ENCODE data around the gene ASAP3. TPM values are rescaled to one million over a fixed set of nuclear protein-coding genes. Genes with fewer than 3 reads are reported as not detected.

ASAP3 gene
- total RNA-seq, 1 donor from 2014 or later = 65.7 TPM

- H3K4me3 Mint-ChIP-seq = no peak overlapping the region
- peaks cover 23% of the 10 kb centered on the region for H3K4me1 Mint-ChIP-seq (ENCODE audit: unreplicated experiment)
- no peaks in the 10 kb centered on the region for H3K9me3 Mint-ChIP-seq
- no peak for TF ChIP-seq CTCF (conservative IDR thresholded peaks at IDR 0.05)
- DNase-seq (ENCODE audit: extremely low spot score, unreplicated experiment) = no peak
- no peaks in the 10 kb centered on the region for H3K27me3 Mint-ChIP-seq
- H3K36me3 Mint-ChIP-seq = peaks cover 5% of the 10 kb centered on the region
- H3K27ac Mint-ChIP-seq = peak overlapping the region; percentile 34
Observed at GRCh38 chr1:23472351-23473036, 11.5 kb downstream of the ASAP3 start.

GRCh38 chr1:23471473-23472075 is 12.4 kb downstream of the ASAP3 start:
- Mint-ChIP-seq H3K27me3 (no peaks in the 10 kb centered on the region), H3K9me3 (no peaks in the 10 kb centered on the region), H3K36me3 (peaks cover 7% of the 10 kb centered on the region), H3K27ac (peak overlapping the region; percentile 34), H3K4me1 (ENCODE audit: unreplicated experiment) (peaks cover 23% of the 10 kb centered on the region), H3K4me3 (no peak overlapping the region)
- no peak for TF ChIP-seq CTCF (conservative IDR thresholded peaks at IDR 0.05)
- no peak for DNase-seq (ENCODE audit: extremely low spot score, unreplicated experiment)

GRCh38 chr1:23470282-23471070 is 13.5 kb downstream of the ASAP3 start:
- DNase-seq (ENCODE audit: extremely low spot score, unreplicated experiment) = no peak

GRCh38 chr1:23469372-23469982 is 14.5 kb downstream of the ASAP3 start:
- Mint-ChIP-seq H3K4me3 (no peak overlapping the region), H3K9me3 (no peaks in the 10 kb centered on the region), H3K27me3 (no peaks in the 10 kb centered on the region), H3K4me1 (ENCODE audit: unreplicated experiment) (peaks cover 27% of the 10 kb centered on the region), H3K36me3 (peaks cover 7% of the 10 kb centered on the region), H3K27ac (no peak overlapping the region)
- no peak for DNase-seq (ENCODE audit: extremely low spot score, unreplicated experiment)
- no peak for TF ChIP-seq CTCF (conservative IDR thresholded peaks at IDR 0.05)

More at GRCh38 chr1:23470282-23471070, 13.5 kb downstream of the ASAP3 start:
- H3K27me3 Mint-ChIP-seq = no peaks in the 10 kb centered on the region
- TF ChIP-seq CTCF (conservative IDR thresholded peaks at IDR 0.05) = no peak
- H3K27ac Mint-ChIP-seq = no peak overlapping the region
- H3K9me3 Mint-ChIP-seq = no peaks in the 10 kb centered on the region
- peaks cover 27% of the 10 kb centered on the region for H3K4me1 Mint-ChIP-seq (ENCODE audit: unreplicated experiment)
- H3K4me3 Mint-ChIP-seq = no peak overlapping the region
- peaks cover 7% of the 10 kb centered on the region for H3K36me3 Mint-ChIP-seq

DNA sequence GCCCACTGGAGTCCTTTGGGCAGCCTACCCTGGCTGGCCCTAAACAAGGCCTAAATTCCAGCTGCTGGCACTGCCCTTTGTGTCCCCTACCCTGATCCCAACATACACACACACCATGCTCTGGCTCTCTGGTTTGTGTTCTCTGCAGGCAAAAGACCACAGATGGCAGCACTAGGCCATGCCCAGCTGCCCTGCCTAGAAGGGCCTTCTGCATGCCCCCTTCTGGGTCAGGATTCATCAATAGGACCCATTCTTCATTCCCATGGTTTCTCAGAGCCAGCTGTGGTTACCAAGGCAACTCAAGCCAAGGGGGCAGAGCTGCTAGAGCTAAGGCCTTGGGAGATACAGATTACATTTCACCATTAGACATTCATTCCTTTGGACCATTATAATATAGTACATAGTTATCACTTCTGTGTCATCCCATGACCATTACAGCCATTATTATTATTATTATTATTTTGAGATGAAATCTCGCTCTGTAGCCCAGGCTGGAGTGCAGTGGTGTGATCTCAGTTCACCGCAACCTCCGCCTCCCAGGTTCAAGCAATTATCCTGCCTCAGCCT is 17.5 kb downstream of the ASAP3 start:
- Mint-ChIP-seq H3K36me3 (peaks cover 8% of the 10 kb centered on the region), H3K4me3 (no peak overlapping the region), H3K27me3 (no peaks in the 10 kb centered on the region), H3K9me3 (no peaks in the 10 kb centered on the region), H3K27ac (no peak overlapping the region), H3K4me1 (ENCODE audit: unreplicated experiment) (peaks cover 9% of the 10 kb centered on the region)
- DNase-seq (ENCODE audit: extremely low spot score, unreplicated experiment) = no peak
- TF ChIP-seq CTCF (conservative IDR thresholded peaks at IDR 0.05) = no peak
